HG03354 (cell line): ENCODE data around the gene YWHAH.

Experiments
- ATAC-seq: cut with Tn5 transposase; IDR thresholded peaks from one replicate; pipeline ENCODE4 v1.9.1; 2021; ENCODE audit warnings: mild to moderate bottlenecking; ENCODE audit not compliant: unreplicated experiment, poor library complexity, severe bottlenecking

Gene YWHAH

DNA sequence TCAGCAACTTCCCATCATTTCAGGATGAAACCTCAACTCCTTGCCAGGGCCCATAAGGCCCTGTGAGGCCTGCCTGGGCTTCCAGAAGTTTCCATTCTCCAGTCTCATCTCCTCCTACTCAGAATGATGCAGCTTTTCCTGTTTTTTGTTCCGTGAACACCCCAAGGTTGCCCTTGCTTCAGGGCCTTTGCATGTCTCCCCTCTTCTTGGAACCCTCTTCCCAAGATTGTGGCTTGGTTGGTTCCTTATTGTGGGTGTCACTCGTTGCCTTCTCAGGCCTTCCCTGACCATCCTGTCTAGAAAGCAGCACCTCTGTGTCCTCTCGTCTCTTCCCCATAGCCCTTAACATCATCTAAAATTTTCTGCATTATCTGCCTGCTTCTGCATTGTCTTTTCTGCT lies 23.2 kb upstream of the YWHAH start:
- ATAC-seq: no peak

DNA sequence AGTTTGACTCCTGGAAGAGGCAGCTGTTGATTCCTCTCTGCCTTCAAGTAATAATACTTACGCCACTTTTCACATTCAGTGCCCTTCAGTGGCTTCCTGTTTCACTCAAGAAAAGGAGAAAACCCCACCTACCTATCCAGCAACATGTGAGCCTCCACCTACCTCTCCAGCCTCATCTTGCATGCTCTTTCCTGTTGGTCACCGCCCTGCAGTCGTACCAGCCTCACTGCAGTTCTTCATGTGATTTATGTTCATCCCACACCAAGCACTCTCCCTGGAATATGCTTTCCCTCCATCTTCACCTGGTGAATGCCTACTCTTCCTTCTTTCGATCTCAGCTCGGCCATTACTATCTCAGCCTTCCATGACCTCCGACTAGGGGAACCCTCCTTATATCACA lies 21.8 kb upstream of the YWHAH start:
- ATAC-seq: no peak

DNA sequence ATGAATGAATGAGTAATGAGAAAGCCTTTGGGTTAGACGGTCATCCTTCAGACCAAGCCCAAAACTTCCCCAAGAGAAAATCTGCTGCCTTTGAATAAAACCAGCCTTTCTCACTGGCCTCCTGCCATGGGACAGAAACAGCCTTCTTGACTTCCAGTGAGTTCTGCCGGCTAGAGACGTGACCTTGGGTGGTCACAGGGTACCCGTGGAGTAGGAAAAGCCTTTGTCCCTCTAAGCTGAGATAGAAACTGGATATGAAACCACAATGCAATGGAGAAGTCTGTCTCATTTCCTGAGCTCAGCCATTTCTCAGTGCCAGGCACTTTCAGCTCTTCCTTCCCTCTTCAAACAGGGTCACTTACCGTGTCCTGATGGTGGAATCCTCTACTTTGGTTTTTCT lies 21.2 kb upstream of the YWHAH start:
- ATAC-seq: no peak

DNA sequence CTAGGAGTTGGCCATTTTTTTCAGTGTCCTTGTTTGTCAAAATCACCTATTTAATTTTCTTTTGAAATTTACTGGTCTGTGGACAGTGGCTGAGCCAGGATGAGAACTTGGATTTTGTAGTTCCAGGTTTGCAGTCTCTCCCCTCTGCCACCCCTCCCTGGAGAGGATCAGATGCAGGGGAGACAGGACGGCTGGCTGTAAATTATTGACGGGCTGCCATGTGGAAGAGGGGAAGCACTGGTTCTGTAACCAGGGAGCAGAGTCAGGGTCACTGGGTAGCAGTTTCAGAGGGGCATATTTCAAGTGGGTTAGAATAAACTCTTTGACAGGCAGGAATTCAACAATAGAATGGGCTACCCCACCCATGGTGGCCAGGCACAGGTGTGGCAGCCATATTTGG lies 20.6 kb upstream of the YWHAH start:
- ATAC-seq: no peak

DNA sequence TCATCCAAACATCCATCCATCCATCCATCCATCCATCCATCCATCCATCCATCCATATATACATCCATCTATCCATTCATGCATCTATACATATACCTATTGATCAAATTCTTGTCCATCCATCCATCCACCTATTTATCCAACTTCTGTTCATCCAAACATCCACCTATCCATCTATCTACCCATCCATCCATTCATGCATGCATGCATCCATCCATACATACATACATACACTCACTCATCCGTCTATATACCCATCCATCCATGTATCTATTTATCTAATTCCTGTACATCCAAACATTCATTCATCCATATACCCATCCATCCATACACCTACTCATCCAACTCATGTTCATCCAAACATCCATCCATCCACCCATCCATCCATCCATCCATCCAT lies 19.3 kb upstream of the YWHAH start:
- no peak for ATAC-seq

DNA sequence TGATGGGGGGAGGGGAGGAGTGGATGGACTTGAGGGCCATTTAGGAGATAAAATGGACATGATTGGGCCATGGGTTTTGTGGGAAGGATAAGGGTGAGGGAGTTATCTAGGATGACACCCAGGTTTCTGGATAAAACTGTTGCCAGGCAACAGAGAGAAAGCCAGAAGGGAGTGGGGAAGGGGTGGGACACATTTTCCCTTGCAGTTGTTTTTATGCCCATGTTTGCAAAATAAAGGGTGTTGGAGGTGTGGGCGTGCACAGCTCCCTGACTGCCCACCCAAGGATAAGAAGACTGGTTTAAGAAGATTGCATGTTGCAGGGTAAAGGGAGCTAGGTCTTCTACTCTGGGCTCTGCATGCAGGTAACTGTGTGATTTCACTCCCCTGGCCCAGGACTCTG lies 18.3 kb upstream of the YWHAH start:
- ATAC-seq: no peak

DNA sequence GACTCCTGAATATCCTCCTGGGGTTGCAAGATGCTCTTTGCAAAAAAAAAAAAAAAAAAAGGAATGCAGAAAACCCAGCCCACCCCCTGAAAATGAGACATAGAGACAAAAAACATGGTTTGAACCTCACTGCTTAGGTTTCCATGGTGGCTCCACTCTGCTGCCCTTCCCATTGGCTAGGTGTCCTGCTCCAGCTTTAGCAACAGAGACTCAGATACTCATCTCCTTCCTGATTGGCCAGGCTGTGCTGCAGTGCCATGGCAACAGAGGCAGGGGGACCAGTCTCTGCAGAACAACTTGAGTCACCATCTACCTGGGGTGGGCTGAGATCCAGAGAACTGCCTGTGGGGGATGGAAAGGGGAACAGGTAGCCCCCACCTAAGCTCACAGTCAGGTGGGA lies 17.4 kb upstream of the YWHAH start:
- ATAC-seq: no peak

DNA sequence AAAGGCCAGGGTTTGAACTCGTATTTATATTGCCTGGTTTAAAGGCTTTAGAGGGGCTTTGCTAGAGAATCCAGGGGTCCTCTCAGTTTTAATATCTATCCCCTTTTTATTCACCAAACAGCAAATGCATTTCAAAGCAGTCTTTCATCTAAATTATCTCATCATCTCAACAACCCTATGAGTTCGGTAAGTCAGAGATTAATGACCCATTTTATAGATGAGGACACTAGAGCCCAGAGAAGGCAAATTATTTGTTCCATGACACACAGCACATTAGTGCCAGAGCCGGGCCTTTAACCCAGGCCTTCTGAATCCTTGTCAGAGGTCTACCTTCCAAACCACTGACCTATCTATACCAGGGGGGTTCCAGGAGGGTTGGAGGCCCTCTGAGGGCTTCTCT lies 16.8 kb upstream of the YWHAH start:
- no peak for ATAC-seq

DNA sequence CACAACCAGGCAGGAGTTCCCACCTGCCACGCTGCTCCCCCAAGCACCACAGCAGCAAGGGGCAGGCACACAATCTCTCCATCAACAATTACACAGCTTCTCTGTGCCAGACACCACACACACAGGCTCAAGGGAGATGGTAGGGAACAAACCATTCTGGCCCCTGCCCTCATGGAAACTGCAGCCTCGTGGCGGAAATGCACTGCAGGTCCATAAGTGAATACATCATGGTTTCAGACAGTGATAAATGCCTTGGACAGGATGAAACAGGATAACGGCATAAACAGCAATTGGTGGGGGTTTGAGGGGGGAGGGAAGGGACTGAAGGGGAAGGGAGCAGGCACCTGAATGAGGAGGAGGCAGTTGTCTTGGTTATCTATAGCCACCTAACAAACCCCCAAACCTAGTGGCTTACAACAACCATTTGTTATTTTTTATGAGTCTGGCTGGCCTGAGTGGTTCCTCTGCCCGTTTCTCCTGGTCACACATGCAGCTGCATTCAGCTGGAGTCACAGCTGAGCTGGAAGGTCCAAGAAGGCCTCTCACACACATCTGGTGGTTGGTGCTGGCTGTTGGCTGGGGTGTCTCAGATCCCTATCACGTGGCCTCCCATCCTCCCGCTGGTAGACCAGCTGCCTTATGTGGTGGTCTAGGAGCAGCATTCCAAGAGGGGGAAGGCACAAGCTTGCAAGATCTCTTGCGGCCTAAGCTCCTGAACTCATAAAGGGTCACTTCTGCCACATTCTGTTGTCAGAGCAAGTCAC lies 15.0 kb upstream of the YWHAH start:
- no peak for ATAC-seq

DNA sequence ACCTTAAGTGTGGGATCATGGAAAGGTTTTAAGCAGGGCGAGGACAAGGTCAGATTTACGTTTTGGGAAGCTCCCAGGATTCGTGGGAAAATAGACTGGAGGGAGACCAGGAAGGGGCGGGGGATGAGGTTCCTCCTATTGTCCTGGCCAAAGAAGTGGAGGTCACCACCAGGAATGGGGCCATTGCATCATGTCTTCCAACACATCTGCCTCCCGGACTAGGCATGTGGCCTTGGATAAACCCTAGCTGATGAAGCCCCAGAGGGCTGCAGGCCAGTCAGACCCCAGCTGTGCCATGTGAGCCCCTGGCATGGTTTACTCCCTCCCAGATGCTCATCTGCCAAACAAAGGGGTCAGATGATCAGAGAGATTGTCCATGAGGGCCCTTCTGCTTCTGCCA lies 11.5 kb upstream of the YWHAH start:
- ATAC-seq: no peak

DNA sequence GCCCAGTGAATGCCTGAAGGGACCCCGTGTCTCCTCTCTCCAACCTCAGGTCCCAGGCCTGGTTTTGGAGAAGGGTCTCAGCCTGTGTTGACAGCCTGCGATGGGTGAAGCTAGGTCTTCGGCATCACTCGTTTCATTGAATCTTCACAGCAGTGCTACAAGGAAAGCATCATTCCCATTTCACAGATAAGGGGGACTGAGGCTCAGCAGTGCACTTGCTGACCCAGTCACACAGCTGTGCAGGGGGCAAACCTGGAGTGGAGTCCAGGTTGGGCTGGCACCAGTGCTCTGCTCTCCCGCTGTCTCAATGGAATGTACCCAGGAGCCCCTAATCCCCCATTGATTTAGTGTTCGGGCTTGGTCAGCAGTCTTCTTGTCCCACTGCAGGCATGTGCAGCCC lies 10.9 kb upstream of the YWHAH start:
- no peak for ATAC-seq

DNA sequence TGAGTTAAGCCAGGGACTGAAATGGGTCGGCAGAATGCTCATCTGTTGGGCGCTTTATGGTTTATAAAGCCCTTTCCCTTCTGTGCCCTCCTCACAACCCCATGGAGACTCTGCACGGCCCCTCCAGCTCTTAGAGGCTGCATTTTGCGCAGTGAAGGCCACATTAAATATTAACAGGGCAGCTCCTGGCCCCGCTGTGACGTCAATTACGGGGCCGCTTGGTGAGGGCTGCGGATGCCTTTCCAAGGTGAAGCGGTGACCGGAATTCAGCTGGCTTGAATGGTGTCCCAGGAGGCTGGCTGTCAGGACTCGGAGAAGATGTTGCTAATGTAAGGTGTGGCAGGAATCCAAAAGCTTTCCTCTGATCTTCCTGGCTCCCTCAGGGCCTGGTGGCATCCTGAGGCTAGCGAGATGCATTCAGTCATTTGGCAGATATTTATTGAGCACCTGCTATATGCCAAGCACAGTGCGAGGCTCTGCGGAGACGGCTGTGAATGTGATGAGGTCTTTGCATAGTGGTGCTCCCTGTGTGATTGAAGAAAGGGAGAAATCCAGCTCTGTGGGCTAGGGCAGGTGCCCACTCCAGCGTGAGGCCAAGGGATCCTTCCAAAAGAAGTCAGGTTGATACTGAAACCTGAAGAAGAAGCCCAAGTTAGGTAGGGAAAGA lies 10.4 kb upstream of the YWHAH start:
- no peak for ATAC-seq

DNA sequence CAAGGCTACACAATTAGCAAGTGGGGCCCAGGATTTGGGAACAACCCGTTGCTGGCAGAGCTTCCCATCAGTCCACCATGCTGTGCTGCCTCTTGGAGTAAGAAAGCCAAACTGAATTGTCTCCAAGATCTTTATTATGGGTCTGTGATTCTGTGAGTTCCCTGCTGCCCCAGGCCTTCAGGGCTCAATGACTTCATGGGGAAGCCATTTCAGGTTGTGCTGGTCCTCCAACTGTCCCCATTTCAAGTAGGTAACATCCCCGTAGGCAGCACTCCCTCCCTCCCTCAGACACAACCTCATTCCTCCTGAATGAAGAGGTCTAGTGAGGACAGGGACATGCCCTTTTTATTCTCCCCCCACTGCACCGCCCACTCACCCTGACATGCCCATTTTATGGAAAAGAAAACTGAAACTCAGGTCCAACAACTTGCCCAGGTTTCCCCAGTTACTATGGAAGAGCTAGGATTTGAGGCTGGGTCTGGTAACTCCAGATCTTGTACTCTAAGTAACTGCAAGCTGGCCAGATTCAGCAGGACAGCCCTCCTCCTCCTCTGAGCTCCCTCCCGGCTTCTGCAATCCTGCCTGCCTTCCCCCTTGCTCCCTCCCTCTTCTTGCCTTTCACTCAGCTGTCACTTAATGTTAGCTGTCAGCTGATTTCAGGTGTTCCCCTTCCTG lies 8.2 kb upstream of the YWHAH start:
- ATAC-seq: no peak

DNA sequence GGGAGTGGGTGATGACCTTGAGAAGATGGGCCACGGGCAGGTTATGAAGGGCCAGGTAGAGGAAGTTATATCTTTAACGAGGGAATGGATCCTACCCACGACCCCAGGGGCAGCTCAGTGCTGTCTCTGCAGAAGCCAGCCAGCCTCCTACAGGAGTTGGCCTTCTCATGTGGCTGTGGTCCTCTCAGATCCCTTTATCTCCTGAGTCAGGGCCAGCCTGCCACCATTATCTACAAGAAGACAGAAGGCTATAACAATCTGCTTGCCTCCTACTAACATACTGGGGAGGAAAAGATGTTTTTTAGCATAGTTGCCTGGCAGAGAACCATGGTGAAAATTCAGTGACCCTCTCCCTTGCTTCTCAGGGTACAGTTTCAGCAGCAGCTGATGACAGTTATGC lies 7.0 kb upstream of the YWHAH start:
- no peak for ATAC-seq

DNA sequence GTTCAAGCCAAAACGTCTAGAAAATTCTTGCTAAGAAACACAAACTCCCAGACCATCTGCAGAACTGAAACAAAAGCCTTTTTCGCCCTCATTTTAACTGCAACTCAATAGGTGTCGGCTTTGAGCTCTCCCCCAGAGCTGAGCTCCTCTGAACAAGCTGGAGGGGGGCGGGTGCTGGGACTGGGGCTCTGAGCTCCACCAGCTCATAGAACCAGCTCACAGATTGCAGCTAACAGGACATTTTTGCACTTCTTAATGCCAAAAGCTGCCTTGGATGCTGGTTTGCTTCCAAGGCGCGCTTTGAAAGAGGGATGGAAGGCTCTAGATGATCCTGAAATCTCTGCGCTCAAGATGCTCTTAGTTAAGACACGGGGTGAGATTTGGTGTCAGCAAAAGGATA lies 6.0 kb upstream of the YWHAH start:
- no peak for ATAC-seq

DNA sequence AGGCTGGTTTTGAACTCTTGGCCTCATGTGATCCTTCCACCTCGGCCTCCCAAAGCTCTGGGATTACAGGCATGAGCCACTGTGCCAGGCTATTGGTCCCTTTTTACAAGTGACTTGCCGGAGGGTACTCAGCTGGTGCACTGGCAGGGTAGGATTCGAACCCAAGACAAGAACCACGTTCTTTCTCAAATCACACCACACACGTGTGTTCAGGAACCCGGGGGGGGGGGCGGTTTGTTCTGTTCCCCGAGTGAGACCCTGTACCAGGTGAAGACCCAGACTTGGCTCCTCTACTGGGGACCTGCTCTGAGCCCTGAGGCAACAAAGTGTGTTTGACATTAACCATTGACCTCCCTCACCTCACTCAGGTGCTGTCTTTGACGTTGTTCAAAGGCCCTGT lies 3.8 kb upstream of the YWHAH start:
- no peak for ATAC-seq

DNA sequence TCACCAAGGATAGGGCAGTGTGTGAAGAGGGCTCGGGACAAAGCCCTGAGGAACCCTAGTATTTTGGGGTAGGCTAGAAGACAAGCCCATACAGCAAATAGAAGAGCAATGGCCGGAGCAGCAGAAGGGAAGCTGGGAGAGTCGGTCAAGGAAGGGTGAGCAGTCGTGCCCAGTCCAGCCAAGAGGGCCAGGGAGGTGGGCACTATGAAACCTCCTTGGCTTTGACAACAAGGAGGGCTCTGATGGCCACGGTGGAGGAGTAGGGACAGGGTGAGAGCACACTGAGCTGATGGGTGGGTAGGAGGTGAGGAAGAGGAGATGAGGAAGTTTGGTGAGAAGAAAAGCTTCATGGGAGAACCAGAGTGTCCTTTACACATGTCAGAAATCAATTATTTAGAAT lies 2.2 kb upstream of the YWHAH start:
- ATAC-seq: no peak

DNA sequence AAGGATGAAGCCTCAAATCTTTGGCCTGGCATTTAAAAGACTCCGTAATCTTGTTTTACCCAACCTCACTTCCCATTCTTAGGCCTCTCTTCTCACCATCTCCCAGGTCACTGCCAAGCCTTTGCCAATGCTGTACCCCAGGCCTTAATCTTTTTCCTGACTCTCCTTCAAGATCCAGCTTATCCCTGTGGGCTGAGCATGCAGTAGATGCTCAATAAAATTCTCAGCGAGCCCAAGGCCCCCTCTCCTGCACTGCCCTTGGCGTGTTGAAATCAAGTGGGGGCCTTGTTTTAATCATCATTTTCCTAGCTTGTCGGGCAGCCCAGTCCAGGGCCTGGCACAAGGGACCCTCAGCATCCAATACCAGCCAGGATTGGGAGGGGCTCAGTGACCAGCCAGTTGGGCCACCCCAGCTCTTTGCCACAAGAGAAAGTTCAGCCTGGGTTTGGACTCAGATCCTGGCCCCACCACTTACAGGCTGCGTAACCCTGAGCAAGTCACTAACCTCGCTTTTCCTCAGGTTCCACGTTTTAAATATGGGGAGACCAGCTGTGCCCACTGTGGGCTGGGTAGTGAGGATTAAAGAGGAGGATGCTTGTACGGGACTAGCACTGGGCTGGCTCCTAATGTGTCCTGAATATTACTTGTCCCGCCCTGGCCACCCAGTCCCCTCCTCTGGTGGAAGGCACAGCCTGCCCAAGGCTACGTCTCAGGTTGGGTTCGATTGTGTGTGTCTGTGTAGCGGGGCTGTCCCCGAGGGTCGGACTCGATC lies 943 bp upstream of the YWHAH start:
- no peak for ATAC-seq

DNA sequence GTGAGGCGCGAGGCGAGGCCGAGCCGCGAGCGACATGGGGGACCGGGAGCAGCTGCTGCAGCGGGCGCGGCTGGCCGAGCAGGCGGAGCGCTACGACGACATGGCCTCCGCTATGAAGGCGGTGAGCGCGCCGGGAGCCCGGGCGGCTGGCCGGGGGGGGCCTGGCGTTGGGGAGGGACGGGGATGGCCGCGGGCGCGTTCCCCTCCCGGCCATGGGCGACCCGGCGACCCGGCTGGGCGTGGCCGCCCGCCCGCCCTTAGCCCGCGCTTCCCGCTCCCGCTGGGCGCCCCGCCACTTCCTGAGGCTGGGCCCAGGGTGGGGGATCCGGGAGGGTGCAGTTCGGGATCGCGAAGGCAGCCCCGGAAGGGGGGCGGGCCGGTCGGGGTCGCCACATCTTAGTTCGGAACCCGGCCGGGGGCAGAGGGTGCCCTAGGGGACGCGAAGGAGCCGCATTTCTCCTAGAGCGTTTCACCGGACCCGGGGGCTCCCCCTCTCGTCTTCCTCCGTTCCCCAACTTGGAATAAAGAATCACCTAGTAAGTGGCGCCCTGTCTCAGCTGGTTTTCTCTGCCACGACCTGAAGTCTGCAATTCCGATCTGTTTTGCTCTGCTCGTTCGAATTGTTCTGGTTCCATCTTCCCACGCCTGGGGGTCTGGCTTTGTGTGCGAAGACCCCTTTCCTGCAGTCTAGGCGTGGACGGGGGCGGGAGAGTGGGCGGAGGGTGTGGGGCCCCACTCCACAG lies 536 bp downstream of the YWHAH start:
- peak; percentile 26 for ATAC-seq

DNA sequence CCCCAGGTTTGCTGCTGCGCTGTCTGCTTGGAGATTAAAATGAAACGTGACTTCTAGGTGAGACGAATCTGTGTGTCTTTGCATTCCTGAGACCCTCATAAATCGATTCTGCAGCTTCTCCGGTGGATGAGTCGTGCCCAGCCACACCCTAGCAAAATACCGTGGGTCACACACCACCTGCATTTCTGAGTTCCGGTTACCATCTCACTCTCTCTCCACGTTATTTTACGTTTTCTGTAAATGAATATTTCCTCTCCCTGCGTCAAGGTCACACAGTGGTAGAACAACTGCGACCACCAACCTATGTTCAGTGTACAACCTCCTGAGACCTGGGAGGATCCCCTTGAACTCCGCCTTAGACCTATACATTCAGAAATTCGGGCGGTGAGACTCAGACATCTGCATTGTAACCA lies 1.1 kb downstream of the YWHAH start:
- ATAC-seq: no peak
